GM12878 (cell line): ENCODE data around the gene HRH2. TPM values are rescaled to one million over a fixed set of nuclear protein-coding genes. Genes with fewer than 3 reads are reported as not detected.

Experiments
- ATAC-seq: fragments of 200-7000 bp; cut with Tn5 transposase; 3 replicates; pipeline ENCODE4 v1.9.1; 2020; ENCODE audit warnings: mild to moderate bottlenecking, moderate library complexity
- BruUV-seq: library from RNA; stranded (reverse); fragments of 400-500 nt; replicated peaks from 2 replicates; lab custom pipeline; 2021; lab: Mats Ljungman, UMichigan
- CTCF ChIA-PET: fragments of 300-600 bp; sonication (Branson Sonifier 250); formaldehyde crosslinking; extraction: SDS; loops from one replicate; lab custom pipeline; 2021; ENCODE audit warnings: inconsistent platforms; lab: Yijun Ruan, JAX
- POLR2A ChIA-PET: fragments of 350-600 bp; formaldehyde crosslinking; extraction: SDS; loops from one replicate; lab custom pipeline; 2021; ENCODE audit warnings: inconsistent platforms; lab: Charles Lee
- RAD21 ChIA-PET: fragments of 300-600 bp; sonication (Branson Sonifier 250); formaldehyde crosslinking; loops from one replicate; lab custom pipeline; 2023; ENCODE audit warnings: antibody characterized with exemption; ENCODE audit not compliant: unreplicated experiment; lab: Charles Lee
- SMC1A ChIA-PET: fragments of 300-600 bp; sonication (Branson Sonifier 250); formaldehyde crosslinking; loops from one replicate; lab custom pipeline; 2023; ENCODE audit not compliant: unreplicated experiment, uncharacterized antibody; lab: Charles Lee
- DNase-seq: peaks from one replicate; pipeline ENCODE4 v3.0.0-alpha.2; 2011; ENCODE audit warnings: low read depth, low spot score
- FAIRE-seq: peaks from 3 replicates; lab custom pipeline; 2011; peaks lifted over from hg19 to GRCh38; lab: Jason Lieb, UNC
- H2AFZ ChIP-seq: 2 replicates; pipeline ENCODE4 v1.6.0; 2011; ENCODE audit warnings: low read depth, low read length, control low read depth; ENCODE audit not compliant: control insufficient read depth
- H3K27ac ChIP-seq: 2 replicates; pipeline ENCODE4 v1.5.1; 2011; ENCODE audit warnings: control low read depth; ENCODE audit not compliant: control insufficient read depth, insufficient read depth
- H3K27me3 ChIP-seq, 2 experiments: replicated peaks in 1 of 2; 2 replicates each; pipeline versions ENCODE4 v1.6.0 to v1.6.1; 2011; ENCODE audit warnings: low read length in 1 of 2; ENCODE audit not compliant: control insufficient read depth in 2 of 2, insufficient read depth in 2 of 2
- H3K36me3 ChIP-seq, 2 experiments: 2 replicates each; pipeline ENCODE4 v1.5.1; 2011; ENCODE audit warnings: low read length in 1 of 2; ENCODE audit not compliant: control insufficient read depth in 2 of 2, insufficient read depth in 2 of 2
- H3K4me1 ChIP-seq: 2 replicates; pipeline ENCODE4 v1.6.1; 2011; ENCODE audit warnings: mild to moderate bottlenecking, low read length, moderate library complexity, mixed read lengths; ENCODE audit not compliant: control insufficient read depth, insufficient read depth
- H3K4me2 ChIP-seq: 2 replicates; pipeline ENCODE4 v1.6.0; 2011; ENCODE audit warnings: control low read depth; ENCODE audit not compliant: control insufficient read depth, insufficient read depth
- H3K4me3 ChIP-seq: fragments of 200-600 bp; sonication (generic); 2 replicates; pipeline ENCODE4 v1.5.1; 2016
- H3K79me2 ChIP-seq: 2 replicates; pipeline ENCODE4 v1.6.0; 2011; ENCODE audit warnings: low read length; ENCODE audit not compliant: control insufficient read depth, insufficient read depth
- H3K9ac ChIP-seq: 2 replicates; pipeline ENCODE4 v1.8.0; 2011; ENCODE audit warnings: low read length, control low read depth, mixed read lengths; ENCODE audit not compliant: control insufficient read depth, insufficient read depth
- H3K9me3 ChIP-seq: replicated peaks from 3 replicates; pipeline ENCODE4 v1.5.1; 2011; ENCODE audit warnings: mild to moderate bottlenecking, low read length; ENCODE audit not compliant: control insufficient read depth, insufficient read depth
- H4K20me1 ChIP-seq: 2 replicates; pipeline ENCODE4 v1.6.0; 2011; ENCODE audit not compliant: control insufficient read depth, insufficient read depth
- CBFB ChIP-seq: IDR thresholded peaks from 2 replicates; pipeline ENCODE4 v1.6.1; 2016; ENCODE audit warnings: antibody characterized with exemption, low read depth
- CHD2 ChIP-seq: IDR thresholded peaks from 2 replicates; pipeline ENCODE4 v1.6.1; 2011; ENCODE audit warnings: low read depth, low read length, improper control_type of control experiment, borderline replicate concordance
- NBN ChIP-seq: fragments of 450-650 bp; IDR thresholded peaks from 2 replicates; pipeline ENCODE4 v1.6.1; 2016
- STAT1 ChIP-seq: fragments of 450-650 bp; conservative IDR thresholded peaks from 2 replicates; pipeline ENCODE4 v1.6.1; 2014; ENCODE audit warnings: antibody characterized with exemption, mild to moderate bottlenecking
- ZBTB4 ChIP-seq: fragments of 450-650 bp; formaldehyde crosslinking; IDR thresholded peaks from 2 replicates; pipeline ENCODE4 v1.4.0; 2022; ENCODE audit warnings: mild to moderate bottlenecking, moderate library complexity
- ZSCAN29 ChIP-seq: fragments of 450-650 bp; IDR thresholded peaks from 2 replicates; pipeline ENCODE4 v1.6.1; 2017; ENCODE audit warnings: mild to moderate bottlenecking, moderate library complexity
- WGBS: methylation state at CpG from one replicate; pipeline ENCODE4 v1.1.6; 2016; ENCODE audit warnings: low lambda C conversion rate; ENCODE audit not compliant: insufficient replicate concordance, insufficient coverage; ENCODE audit errors: missing lambda C conversion rate; 5-methylcytosine and 5-hydroxymethylcytosine counted together
- in situ Hi-C: fragments of 300-500 bp; cut with MboI; formaldehyde crosslinking; loops from 9 replicates; pipeline ENCODE4 v1.14.3; 2018; ENCODE audit warnings: mixed read lengths
- intact Hi-C: fragments of 100-400 bp; cut with micrococcal nuclease; formaldehyde crosslinking; loops from one replicate; pipeline ENCODE4 v1.14.2; 2022; ENCODE audit not compliant: unreplicated experiment
- polyA plus RNA-seq, 11 experiments: library from polyadenylated mRNA; depleted of rRNA in 4 of 11; unstranded in 6 of 11; stranded (reverse) in 5 of 11; fragments of >200 nt; fragmentation: Nextera tagmentation in 4 of 11; fragmentation: Illumina TruSeq in 1 of 11; extraction: Ambion mirVana in 4 of 11; extraction: Trizol in 1 of 11; gene quantifications; 1 replicate in 1 of 11; 2 replicates in 10 of 11; pipeline versions ENCODE4 v1.2.1 to v1.2.3, GENCODE V29; 2011 to 2016; ENCODE audit warnings: inconsistent platforms in 2 of 11, missing spikeins in 2 of 11, low read depth in 1 of 11
- total RNA-seq, 4 experiments: library from RNA; depleted of rRNA in 3 of 4; stranded (reverse); fragments of >200 nt in 3 of 4; fragmentation: Illumina TruSeq in 1 of 4; extraction: Trizol in 1 of 4; gene quantifications; 2 replicates each; pipeline versions ENCODE4 v1.2.1 to v1.2.3, GENCODE V29; 2013 to 2021
- TF ChIP-seq, protein P1 (sequence below): IDR thresholded peaks from 2 replicates; pipeline ENCODE4 v1.6.1; 2011; ENCODE audit warnings: borderline replicate concordance, low read depth, mild to moderate bottlenecking, moderate library complexity, mixed read lengths, low read length; ENCODE audit not compliant: insufficient read depth; ENCODE audit errors: extremely low read length
- TF ChIP-seq, protein P2 (sequence below): fragments of 150-350 bp; IDR thresholded peaks from 2 replicates; pipeline ENCODE4 v1.6.1; 2016; ENCODE audit warnings: low read depth, low read length
- TF ChIP-seq, protein P3 (sequence below): fragments of 450-650 bp; IDR thresholded peaks from 2 replicates; pipeline ENCODE4 v1.6.1; 2017; ENCODE audit warnings: antibody characterized with exemption, mild to moderate bottlenecking, moderate library complexity
- TF ChIP-seq, protein P4 (sequence below): fragments of 450-650 bp; IDR thresholded peaks from 2 replicates; pipeline ENCODE4 v1.6.1; 2017; ENCODE audit warnings: mild to moderate bottlenecking, low read depth, inconsistent platforms; ENCODE audit not compliant: poor library complexity, severe bottlenecking

HRH2 gene
- total and polyA plus RNA-seq, 10 of the 15 experiments (the other 5 are each of a cell fraction or from before 2014, with no cell fraction given), result 0.01 to 0.05 (median 0.03) TPM; not detected in 7

- TF ChIP-seq, protein P1, sequence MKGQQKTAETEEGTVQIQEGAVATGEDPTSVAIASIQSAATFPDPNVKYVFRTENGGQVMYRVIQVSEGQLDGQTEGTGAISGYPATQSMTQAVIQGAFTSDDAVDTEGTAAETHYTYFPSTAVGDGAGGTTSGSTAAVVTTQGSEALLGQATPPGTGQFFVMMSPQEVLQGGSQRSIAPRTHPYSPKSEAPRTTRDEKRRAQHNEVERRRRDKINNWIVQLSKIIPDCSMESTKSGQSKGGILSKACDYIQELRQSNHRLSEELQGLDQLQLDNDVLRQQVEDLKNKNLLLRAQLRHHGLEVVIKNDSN, result no peak
- TF ChIP-seq NBN (no peak), CBFB (no peak)
- TF ChIP-seq, protein P2, sequence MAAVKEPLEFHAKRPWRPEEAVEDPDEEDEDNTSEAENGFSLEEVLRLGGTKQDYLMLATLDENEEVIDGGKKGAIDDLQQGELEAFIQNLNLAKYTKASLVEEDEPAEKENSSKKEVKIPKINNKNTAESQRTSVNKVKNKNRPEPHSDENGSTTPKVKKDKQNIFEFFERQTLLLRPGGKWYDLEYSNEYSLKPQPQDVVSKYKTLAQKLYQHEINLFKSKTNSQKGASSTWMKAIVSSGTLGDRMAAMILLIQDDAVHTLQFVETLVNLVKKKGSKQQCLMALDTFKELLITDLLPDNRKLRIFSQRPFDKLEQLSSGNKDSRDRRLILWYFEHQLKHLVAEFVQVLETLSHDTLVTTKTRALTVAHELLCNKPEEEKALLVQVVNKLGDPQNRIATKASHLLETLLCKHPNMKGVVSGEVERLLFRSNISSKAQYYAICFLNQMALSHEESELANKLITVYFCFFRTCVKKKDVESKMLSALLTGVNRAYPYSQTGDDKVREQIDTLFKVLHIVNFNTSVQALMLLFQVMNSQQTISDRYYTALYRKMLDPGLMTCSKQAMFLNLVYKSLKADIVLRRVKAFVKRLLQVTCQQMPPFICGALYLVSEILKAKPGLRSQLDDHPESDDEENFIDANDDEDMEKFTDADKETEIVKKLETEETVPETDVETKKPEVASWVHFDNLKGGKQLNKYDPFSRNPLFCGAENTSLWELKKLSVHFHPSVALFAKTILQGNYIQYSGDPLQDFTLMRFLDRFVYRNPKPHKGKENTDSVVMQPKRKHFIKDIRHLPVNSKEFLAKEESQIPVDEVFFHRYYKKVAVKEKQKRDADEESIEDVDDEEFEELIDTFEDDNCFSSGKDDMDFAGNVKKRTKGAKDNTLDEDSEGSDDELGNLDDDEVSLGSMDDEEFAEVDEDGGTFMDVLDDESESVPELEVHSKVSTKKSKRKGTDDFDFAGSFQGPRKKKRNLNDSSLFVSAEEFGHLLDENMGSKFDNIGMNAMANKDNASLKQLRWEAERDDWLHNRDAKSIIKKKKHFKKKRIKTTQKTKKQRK, result no peak
Measured at GRCh38 chr5:175653763-175654162, 4.1 kb upstream of the HRH2 start (continued).

- H3K4me1 ChIP-seq, result no peaks in the 10 kb centered on the region
- RAD21 ChIA-PET, result no interaction called here
- POLR2A ChIA-PET, result no interaction called here
- 30% methylated on average over 7 of the region's 7 CpGs for WGBS
- H3K4me2 ChIP-seq, result no peak overlapping the region
- intact Hi-C loops (no loop called here), in situ Hi-C loops (no loop called here)
- BruUV-seq, result no TSS peak
- SMC1A ChIA-PET, result no interaction called here
- FAIRE-seq (no peak), ATAC-seq (no peak), DNase-seq (no peak)
- H3K4me3 ChIP-seq, result no peak overlapping the region
- no peaks in the 10 kb centered on the region for H3K79me2 ChIP-seq
- no peaks in the 10 kb centered on the region for H3K36me3 ChIP-seq
- H3K9me3 ChIP-seq, result no peaks in the 10 kb centered on the region; the same call in 2 of the 3 replicates
- no peak overlapping the region for H2AFZ ChIP-seq
- H4K20me1 ChIP-seq, result no peaks in the 10 kb centered on the region
- CTCF ChIA-PET, result no interaction called here
- no peak overlapping the region for H3K9ac ChIP-seq
- H3K27me3 ChIP-seq, result peaks cover 7% of the 10 kb centered on the region in 2 experiments; a peak in 3 of 4 replicates
- H3K27ac ChIP-seq, result no peak overlapping the region
- TF ChIP-seq, protein P3, sequence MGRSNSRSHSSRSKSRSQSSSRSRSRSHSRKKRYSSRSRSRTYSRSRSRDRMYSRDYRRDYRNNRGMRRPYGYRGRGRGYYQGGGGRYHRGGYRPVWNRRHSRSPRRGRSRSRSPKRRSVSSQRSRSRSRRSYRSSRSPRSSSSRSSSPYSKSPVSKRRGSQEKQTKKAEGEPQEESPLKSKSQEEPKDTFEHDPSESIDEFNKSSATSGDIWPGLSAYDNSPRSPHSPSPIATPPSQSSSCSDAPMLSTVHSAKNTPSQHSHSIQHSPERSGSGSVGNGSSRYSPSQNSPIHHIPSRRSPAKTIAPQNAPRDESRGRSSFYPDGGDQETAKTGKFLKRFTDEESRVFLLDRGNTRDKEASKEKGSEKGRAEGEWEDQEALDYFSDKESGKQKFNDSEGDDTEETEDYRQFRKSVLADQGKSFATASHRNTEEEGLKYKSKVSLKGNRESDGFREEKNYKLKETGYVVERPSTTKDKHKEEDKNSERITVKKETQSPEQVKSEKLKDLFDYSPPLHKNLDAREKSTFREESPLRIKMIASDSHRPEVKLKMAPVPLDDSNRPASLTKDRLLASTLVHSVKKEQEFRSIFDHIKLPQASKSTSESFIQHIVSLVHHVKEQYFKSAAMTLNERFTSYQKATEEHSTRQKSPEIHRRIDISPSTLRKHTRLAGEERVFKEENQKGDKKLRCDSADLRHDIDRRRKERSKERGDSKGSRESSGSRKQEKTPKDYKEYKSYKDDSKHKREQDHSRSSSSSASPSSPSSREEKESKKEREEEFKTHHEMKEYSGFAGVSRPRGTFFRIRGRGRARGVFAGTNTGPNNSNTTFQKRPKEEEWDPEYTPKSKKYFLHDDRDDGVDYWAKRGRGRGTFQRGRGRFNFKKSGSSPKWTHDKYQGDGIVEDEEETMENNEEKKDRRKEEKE, result no peak
- no peak for TF ChIP-seq CHD2
- TF ChIP-seq ZBTB4, result no peak
- TF ChIP-seq ZSCAN29, result no peak
- TF ChIP-seq, protein P4, sequence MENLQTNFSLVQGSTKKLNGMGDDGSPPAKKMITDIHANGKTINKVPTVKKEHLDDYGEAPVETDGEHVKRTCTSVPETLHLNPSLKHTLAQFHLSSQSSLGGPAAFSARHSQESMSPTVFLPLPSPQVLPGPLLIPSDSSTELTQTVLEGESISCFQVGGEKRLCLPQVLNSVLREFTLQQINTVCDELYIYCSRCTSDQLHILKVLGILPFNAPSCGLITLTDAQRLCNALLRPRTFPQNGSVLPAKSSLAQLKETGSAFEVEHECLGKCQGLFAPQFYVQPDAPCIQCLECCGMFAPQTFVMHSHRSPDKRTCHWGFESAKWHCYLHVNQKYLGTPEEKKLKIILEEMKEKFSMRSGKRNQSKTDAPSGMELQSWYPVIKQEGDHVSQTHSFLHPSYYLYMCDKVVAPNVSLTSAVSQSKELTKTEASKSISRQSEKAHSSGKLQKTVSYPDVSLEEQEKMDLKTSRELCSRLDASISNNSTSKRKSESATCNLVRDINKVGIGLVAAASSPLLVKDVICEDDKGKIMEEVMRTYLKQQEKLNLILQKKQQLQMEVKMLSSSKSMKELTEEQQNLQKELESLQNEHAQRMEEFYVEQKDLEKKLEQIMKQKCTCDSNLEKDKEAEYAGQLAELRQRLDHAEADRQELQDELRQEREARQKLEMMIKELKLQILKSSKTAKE, result no peak
- no peak for TF ChIP-seq STAT1
Measured at GRCh38 chr5:175654339-175654738, 3.5 kb upstream of the HRH2 start.
